MM.1S (cell line): ENCODE data around the gene NCKAP5.

Experiments used
- DNase-seq: peaks from one replicate; pipeline ENCODE4 v3.0.0-alpha.2; 2015
- H2AFZ ChIP-seq: fragments of 300-600 bp; sonication (generic); 2 replicates; pipeline ENCODE4 v1.6.0; 2016; ENCODE audit warnings: antibody characterized with exemption, low read length
- H3F3A ChIP-seq: fragments of 300-600 bp; sonication (generic); 2 replicates; pipeline ENCODE4 v1.6.1; 2016; ENCODE audit warnings: mild to moderate bottlenecking, antibody characterized with exemption, low read length, moderate library complexity, mixed read lengths; ENCODE audit not compliant: insufficient read depth
- H3K27ac ChIP-seq: fragments of 300-600 bp; sonication (generic); 2 replicates; pipeline ENCODE4 v1.5.1; 2016; ENCODE audit warnings: mild to moderate bottlenecking, low read length
- H3K27me3 ChIP-seq: fragments of 300-600 bp; sonication (generic); replicated peaks from 2 replicates; pipeline ENCODE4 v1.6.0; 2016; ENCODE audit warnings: low read length; ENCODE audit not compliant: insufficient read depth
- H3K36me3 ChIP-seq: fragments of 300-600 bp; sonication (generic); replicated peaks from 2 replicates; pipeline ENCODE4 v1.6.1; 2016; ENCODE audit warnings: mild to moderate bottlenecking, low read length, mixed read lengths; ENCODE audit not compliant: insufficient read depth
- H3K4me1 ChIP-seq: fragments of 300-600 bp; sonication (generic); 2 replicates; pipeline ENCODE4 v1.6.1; 2016; ENCODE audit warnings: low read length, mixed read lengths
- H3K4me2 ChIP-seq: fragments of 300-600 bp; sonication (generic); 2 replicates; pipeline ENCODE4 v1.6.0; 2016; ENCODE audit warnings: low read depth, low read length
- H3K4me3 ChIP-seq: fragments of 300-600 bp; sonication (generic); 2 replicates; pipeline ENCODE4 v1.5.1; 2016; ENCODE audit warnings: low read length, mixed read lengths
- H3K79me2 ChIP-seq: fragments of 300-600 bp; sonication (generic); 2 replicates; pipeline ENCODE4 v1.6.1; 2016; ENCODE audit warnings: mixed run types, low read length, mixed read lengths
- H3K9ac ChIP-seq: fragments of 300-600 bp; sonication (generic); 2 replicates; pipeline ENCODE4 v1.6.1; 2016; ENCODE audit warnings: low read length, mixed read lengths
- H3K9me2 ChIP-seq: fragments of 300-600 bp; sonication (generic); replicated peaks from 2 replicates; pipeline ENCODE4 v1.6.1; 2016; ENCODE audit warnings: mild to moderate bottlenecking, low read length, mixed read lengths; ENCODE audit not compliant: insufficient read depth
- H3K9me3 ChIP-seq: fragments of 300-600 bp; sonication (generic); replicated peaks from 2 replicates; pipeline ENCODE4 v1.6.1; 2016; ENCODE audit warnings: mild to moderate bottlenecking, low read length, mixed read lengths; ENCODE audit not compliant: insufficient read depth
- H4K20me1 ChIP-seq: fragments of 300-600 bp; sonication (generic); 2 replicates; pipeline ENCODE4 v1.6.1; 2016; ENCODE audit warnings: mild to moderate bottlenecking, low read length, moderate library complexity, mixed read lengths; ENCODE audit not compliant: insufficient read depth
- EZH2 ChIP-seq: fragments of 300-600 bp; sonication (generic); optimal IDR thresholded peaks from 2 replicates; pipeline ENCODE3; 2017; ENCODE audit warnings: low read depth, mild to moderate bottlenecking, antibody characterized with exemption, low read length, mixed read lengths
- EZH2phosphoT487 ChIP-seq: fragments of 300-600 bp; sonication (generic); IDR thresholded peaks from 2 replicates; pipeline ENCODE4 v1.6.1; 2018; ENCODE audit warnings: antibody characterized with exemption, low read length
- TF ChIP-seq, protein P1 (sequence below): fragments of 300-600 bp; sonication (generic); IDR thresholded peaks from 2 replicates; pipeline ENCODE4 v1.5.1; 2016; ENCODE audit warnings: antibody characterized with exemption, low read length, mixed read lengths

NCKAP5 gene

DNA sequence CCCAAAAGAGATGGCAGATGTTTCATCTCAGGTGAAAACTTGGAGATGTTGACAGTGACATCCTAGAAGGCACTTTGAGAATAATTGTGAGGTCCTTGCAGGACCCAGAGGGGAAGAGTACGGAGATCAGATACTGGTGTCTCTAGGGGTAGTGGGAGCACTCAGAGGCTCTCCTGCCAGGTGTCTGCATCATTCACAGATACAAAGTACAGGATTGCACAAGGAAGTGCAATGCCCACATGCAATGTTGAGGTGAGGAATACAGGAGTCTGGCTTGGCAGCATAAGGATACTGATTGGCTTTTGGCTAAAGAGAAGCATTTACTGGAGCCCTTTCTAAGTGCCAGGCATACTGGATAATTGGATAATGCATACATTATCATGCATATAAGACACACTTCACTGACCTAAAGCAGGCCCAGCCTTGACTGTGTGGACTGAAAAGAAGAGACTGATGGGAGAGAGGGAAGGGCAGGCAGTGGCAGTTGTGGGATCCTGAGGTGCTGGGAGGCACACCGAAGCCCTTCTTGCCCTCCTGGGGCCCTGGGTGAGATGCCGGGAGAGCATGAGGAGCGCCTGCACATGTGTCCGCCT, 31.0 kb upstream of the NCKAP5 start:
- Histone ChIP-seq H4K20me1 (no peaks in the 10 kb centered on the region), H3K9me3 (no peaks in the 10 kb centered on the region), H3K4me1 (no peaks in the 10 kb centered on the region), H3K9me2 (no peaks in the 10 kb centered on the region), H3K4me3 (no peak overlapping the region), H3K27ac (no peak overlapping the region), H3F3A (no peaks in the 10 kb centered on the region), H3K4me2 (no peak overlapping the region), H3K36me3 (no peaks in the 10 kb centered on the region), H2AFZ (no peak overlapping the region), H3K79me2 (no peaks in the 10 kb centered on the region), H3K9ac (no peak overlapping the region), H3K27me3 (no peaks in the 10 kb centered on the region)
- TF ChIP-seq, protein P1, sequence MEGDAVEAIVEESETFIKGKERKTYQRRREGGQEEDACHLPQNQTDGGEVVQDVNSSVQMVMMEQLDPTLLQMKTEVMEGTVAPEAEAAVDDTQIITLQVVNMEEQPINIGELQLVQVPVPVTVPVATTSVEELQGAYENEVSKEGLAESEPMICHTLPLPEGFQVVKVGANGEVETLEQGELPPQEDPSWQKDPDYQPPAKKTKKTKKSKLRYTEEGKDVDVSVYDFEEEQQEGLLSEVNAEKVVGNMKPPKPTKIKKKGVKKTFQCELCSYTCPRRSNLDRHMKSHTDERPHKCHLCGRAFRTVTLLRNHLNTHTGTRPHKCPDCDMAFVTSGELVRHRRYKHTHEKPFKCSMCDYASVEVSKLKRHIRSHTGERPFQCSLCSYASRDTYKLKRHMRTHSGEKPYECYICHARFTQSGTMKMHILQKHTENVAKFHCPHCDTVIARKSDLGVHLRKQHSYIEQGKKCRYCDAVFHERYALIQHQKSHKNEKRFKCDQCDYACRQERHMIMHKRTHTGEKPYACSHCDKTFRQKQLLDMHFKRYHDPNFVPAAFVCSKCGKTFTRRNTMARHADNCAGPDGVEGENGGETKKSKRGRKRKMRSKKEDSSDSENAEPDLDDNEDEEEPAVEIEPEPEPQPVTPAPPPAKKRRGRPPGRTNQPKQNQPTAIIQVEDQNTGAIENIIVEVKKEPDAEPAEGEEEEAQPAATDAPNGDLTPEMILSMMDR, result no peak
- TF ChIP-seq EZH2phosphoT487 (no peak), EZH2 (no peak)
- no peak for DNase-seq

- H3K27ac ChIP-seq, result no peak overlapping the region
- no peak for TF ChIP-seq EZH2
- no peak for TF ChIP-seq EZH2phosphoT487
- TF ChIP-seq, protein P1, result no peak
Observed at GRCh38 chr2:133598769-133599168, 30.5 kb upstream of the NCKAP5 start.

GRCh38 chr2:133596701-133597393, 28.6 kb upstream of the NCKAP5 start:
- no peak overlapping the region for H3K4me2 ChIP-seq
- H3K4me3 ChIP-seq, result no peak overlapping the region

More at GRCh38 chr2:133598769-133599168, 30.5 kb upstream of the NCKAP5 start:
- Histone ChIP-seq H3K9me2 (no peaks in the 10 kb centered on the region), H3K9me3 (no peaks in the 10 kb centered on the region), H3K4me2 (no peak overlapping the region), H3K79me2 (no peaks in the 10 kb centered on the region), H3K9ac (no peak overlapping the region), H4K20me1 (no peaks in the 10 kb centered on the region), H3F3A (no peaks in the 10 kb centered on the region), H3K36me3 (no peaks in the 10 kb centered on the region), H3K27me3 (no peaks in the 10 kb centered on the region), H2AFZ (no peak overlapping the region), H3K4me3 (no peak overlapping the region), H3K4me1 (no peaks in the 10 kb centered on the region)
- DNase-seq, result no peak

More at GRCh38 chr2:133596701-133597393, 28.6 kb upstream of the NCKAP5 start:
- Histone ChIP-seq H3K9ac (no peak overlapping the region), H3K27me3 (no peaks in the 10 kb centered on the region), H4K20me1 (no peaks in the 10 kb centered on the region), H3F3A (no peaks in the 10 kb centered on the region), H3K79me2 (no peaks in the 10 kb centered on the region), H2AFZ (no peak overlapping the region), H3K9me2 (no peaks in the 10 kb centered on the region), H3K36me3 (no peaks in the 10 kb centered on the region), H3K9me3 (no peaks in the 10 kb centered on the region), H3K27ac (no peak overlapping the region), H3K4me1 (no peaks in the 10 kb centered on the region)
- TF ChIP-seq, protein P1, result no peak
- no peak for TF ChIP-seq EZH2phosphoT487
- TF ChIP-seq EZH2, result no peak
- DNase-seq, result no peak
